HL-60 (cell line): ENCODE data around the gene FAM78A.

Experiments used
- DNase-seq, 2 experiments: peaks; one replicate each; pipeline ENCODE4 v3.0.0-alpha.2; 2010 to 2020; ENCODE audit warnings: low read depth in 1 of 2, low spot score in 1 of 2
- H3K27ac ChIP-seq: fragments of 250-450 bp; sonication (Bioruptor Pico); replicated peaks from 2 replicates; pipeline ENCODE4 v1.5.1; 2020; ENCODE audit warnings: mild to moderate bottlenecking, moderate library complexity
- H3K27me3 ChIP-seq: fragments of 250-450 bp; sonication (Bioruptor Pico); 2 replicates; pipeline ENCODE4 v1.5.1; 2021; ENCODE audit warnings: mild to moderate bottlenecking, moderate library complexity; ENCODE audit not compliant: insufficient read depth, poor library complexity, severe bottlenecking
- H3K4me3 ChIP-seq: replicated peaks from 2 replicates; pipeline ENCODE4 v1.5.1; 2011; ENCODE audit warnings: mild to moderate bottlenecking, control low read depth, low read length; ENCODE audit not compliant: insufficient read depth
- CTCF ChIP-seq: IDR thresholded peaks from one replicate; pipeline ENCODE4 v1.5.1; 2011; ENCODE audit warnings: low read length, control low read depth, inconsistent platforms; ENCODE audit not compliant: insufficient read depth
- GABPA ChIP-seq: IDR thresholded peaks from 2 replicates; pipeline ENCODE4 v1.6.1; 2012; ENCODE audit warnings: low read depth
- POLR2AphosphoS5 ChIP-seq: IDR thresholded peaks from 2 replicates; pipeline ENCODE4 v1.6.1; 2012; ENCODE audit warnings: low read depth
- SPI1 ChIP-seq: IDR thresholded peaks from 2 replicates; pipeline ENCODE4 v1.6.1; 2012; ENCODE audit warnings: low read depth, mild to moderate bottlenecking, borderline replicate concordance
- TF ChIP-seq, protein P1 (sequence below): IDR thresholded peaks from 2 replicates; pipeline ENCODE4 v1.6.1; 2012; ENCODE audit warnings: low read depth; ENCODE audit not compliant: insufficient replicate concordance

FAM78A gene

DNA sequence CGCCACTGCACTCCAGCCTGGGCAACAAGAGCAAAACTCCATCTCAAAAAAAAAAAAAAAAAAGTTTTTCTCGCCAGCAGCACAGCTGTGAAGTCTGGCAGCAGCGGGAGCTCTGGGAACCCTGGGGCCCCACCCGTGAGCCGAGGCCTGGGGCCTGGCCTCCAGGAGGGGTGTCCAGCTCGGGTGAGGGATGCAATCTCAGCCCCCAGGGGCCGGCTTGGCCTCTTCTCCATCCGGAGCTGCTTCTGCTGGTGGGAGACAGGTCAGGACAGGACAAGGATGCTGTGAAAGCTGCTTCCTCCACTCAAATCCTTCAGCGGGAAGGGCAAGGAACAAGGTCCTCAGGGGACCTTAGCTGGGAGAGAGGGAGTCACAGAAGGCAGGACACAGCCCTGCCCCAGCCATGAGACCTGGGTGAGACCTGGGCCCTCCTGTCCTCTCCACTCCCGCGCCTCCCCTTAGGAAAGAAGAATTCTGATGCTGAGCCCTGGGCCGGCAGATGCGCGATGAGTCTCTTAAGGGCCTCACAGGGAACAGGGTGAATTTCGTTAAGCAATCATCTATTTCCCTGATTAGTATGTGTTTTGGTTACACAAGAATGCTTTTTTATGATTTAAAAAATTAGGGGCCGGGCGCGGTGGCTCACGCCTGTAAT lies 43.8 kb upstream of the FAM78A start:
- no peak for TF ChIP-seq SPI1
- no peaks in the 10 kb centered on the region for H3K27me3 ChIP-seq
- H3K27ac ChIP-seq = no peak overlapping the region
- DNase-seq = no peak
- no peak overlapping the region for H3K4me3 ChIP-seq

- no peaks in the 10 kb centered on the region for H3K27me3 ChIP-seq
- no peak for TF ChIP-seq SPI1
- no peak for TF ChIP-seq CTCF
- TF ChIP-seq GABPA = no peak
- TF ChIP-seq, protein P1, sequence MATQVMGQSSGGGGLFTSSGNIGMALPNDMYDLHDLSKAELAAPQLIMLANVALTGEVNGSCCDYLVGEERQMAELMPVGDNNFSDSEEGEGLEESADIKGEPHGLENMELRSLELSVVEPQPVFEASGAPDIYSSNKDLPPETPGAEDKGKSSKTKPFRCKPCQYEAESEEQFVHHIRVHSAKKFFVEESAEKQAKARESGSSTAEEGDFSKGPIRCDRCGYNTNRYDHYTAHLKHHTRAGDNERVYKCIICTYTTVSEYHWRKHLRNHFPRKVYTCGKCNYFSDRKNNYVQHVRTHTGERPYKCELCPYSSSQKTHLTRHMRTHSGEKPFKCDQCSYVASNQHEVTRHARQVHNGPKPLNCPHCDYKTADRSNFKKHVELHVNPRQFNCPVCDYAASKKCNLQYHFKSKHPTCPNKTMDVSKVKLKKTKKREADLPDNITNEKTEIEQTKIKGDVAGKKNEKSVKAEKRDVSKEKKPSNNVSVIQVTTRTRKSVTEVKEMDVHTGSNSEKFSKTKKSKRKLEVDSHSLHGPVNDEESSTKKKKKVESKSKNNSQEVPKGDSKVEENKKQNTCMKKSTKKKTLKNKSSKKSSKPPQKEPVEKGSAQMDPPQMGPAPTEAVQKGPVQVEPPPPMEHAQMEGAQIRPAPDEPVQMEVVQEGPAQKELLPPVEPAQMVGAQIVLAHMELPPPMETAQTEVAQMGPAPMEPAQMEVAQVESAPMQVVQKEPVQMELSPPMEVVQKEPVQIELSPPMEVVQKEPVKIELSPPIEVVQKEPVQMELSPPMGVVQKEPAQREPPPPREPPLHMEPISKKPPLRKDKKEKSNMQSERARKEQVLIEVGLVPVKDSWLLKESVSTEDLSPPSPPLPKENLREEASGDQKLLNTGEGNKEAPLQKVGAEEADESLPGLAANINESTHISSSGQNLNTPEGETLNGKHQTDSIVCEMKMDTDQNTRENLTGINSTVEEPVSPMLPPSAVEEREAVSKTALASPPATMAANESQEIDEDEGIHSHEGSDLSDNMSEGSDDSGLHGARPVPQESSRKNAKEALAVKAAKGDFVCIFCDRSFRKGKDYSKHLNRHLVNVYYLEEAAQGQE = no peak
- TF ChIP-seq POLR2AphosphoS5 = no peak
- H3K27ac ChIP-seq = no peak overlapping the region
- no peak overlapping the region for H3K4me3 ChIP-seq
- DNase-seq = no peak
These were observed 43.2 kb upstream of the FAM78A start for GRCh38 chr9:131319486-131319885.

- no peak overlapping the region for H3K4me3 ChIP-seq
- H3K27me3 ChIP-seq = no peaks in the 10 kb centered on the region
- no peak for DNase-seq
- H3K27ac ChIP-seq = no peak overlapping the region
- TF ChIP-seq SPI1 (no peak), POLR2AphosphoS5 (no peak), GABPA (no peak), CTCF (no peak)
- TF ChIP-seq, protein P1 = no peak
These were observed 42.1 kb upstream of the FAM78A start for GRCh38 chr9:131318231-131319085.

DNA sequence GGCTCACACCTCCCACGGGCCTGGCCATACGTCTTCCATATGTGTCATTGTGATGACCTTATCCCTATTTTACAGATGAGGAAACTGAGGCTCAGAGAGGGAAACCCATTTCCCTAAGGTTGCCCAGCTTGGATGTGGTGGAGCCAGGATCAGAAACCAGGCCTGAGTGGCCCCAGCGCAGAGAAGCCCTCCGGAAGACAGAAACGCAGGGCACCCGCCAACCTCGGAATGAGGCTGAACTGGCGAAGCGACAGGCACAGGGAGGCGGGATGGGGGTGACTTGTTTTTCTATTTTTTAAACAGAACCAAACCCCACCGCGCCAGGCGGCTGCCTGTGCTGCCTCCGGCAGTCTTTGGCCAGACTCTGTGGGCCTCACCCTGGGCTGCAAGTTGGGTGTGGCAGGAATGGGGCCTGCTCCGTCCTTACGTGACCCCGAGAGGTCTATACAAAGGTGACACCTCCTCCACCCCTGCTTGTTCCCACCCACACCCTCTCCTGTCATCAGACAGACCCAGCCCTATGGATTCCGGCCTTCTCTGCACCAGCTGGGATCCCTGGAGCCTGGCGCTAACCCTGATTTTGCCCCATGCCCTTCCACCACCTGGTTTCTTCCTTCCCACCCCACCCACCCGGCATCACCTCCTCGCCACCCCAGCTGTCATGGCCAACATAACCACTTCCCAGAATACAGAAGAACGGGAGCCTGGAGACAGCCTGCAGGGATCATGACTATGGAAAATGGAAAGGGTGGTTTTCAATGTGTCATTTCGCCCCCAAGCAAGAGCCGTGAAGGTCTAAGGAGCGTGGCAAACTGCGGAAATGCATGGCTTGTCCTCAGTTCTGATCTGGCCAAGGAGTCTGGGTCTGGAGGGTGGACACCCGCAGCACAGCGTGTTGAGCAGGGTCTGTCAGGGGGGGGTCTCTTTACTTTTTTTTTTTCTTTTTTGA lies 36.8 kb upstream of the FAM78A start:
- Histone ChIP-seq H3K27ac (no peak overlapping the region), H3K4me3 (no peak overlapping the region), H3K27me3 (no peaks in the 10 kb centered on the region)
- TF ChIP-seq POLR2AphosphoS5 = no peak
- TF ChIP-seq, protein P1 = no peak
- no peak for TF ChIP-seq CTCF
- no peak for TF ChIP-seq GABPA
- no peak for TF ChIP-seq SPI1
- DNase-seq = no peak
